ENCODE measurements around the gene NDRG4. TPM values are rescaled to one million over a fixed set of nuclear protein-coding genes. Genes with fewer than 3 reads are reported as not detected.

The NDRG4 gene
- 1 to 10 TPM; 4.2 to 7.3 TPM for total RNA-seq
- long read RNA-seq, partial matches to known transcripts: 0 of 8 reads
- long read RNA-seq, other reads (novel, unspliced or antisense): 4 of 8 reads

GRCh38 chr16:58499615-58500351 lies at the start of gene NDRG4:
NDRG4 (plus strand) TSS chr16:58500143; CDS start chr16:58500249, 106 bp downstream.
- peak; percentile 48 to 53 for DNase-seq
- peak; percentile 57 for ATAC-seq
- intact Hi-C loops (cut with DNase I, micrococcal nuclease): loop anchor here in 1 of 2 donors (10.0 kb wide), 1 partner anchor 165 kb away; no protein-coding TSS in a partner anchor

GRCh38 chr16:58450590-58450989 lies 49.4 kb upstream of the NDRG4 start:
- DNase-seq (no peak), ATAC-seq (no peak)
- intact Hi-C loops (cut with DNase I, micrococcal nuclease): no loop called here

- DNase-seq (no peak), ATAC-seq (no peak)
- intact Hi-C loops (cut with DNase I, micrococcal nuclease): no loop called here
These were observed 48.7 kb upstream of the NDRG4 start for GRCh38 chr16:58451265-58451689.

- intact Hi-C loops (cut with DNase I, micrococcal nuclease): no loop called here
- ATAC-seq (no peak), DNase-seq (no peak)
These were observed 48.0 kb upstream of the NDRG4 start for GRCh38 chr16:58451945-58452401.

GRCh38 chr16:58452640-58453039 lies 47.3 kb upstream of the NDRG4 start:
- ATAC-seq: no peak
- no peak for DNase-seq
- intact Hi-C loops (cut with DNase I, micrococcal nuclease): no loop called here

GRCh38 chr16:58454178-58454577 lies 45.8 kb upstream of the NDRG4 start:
- DNase-seq (no peak), ATAC-seq (no peak)
- intact Hi-C loops (cut with DNase I, micrococcal nuclease): no loop called here

- no peak for ATAC-seq
- intact Hi-C loops (cut with DNase I, micrococcal nuclease): no loop called here
- DNase-seq: no peak
These were observed 45.1 kb upstream of the NDRG4 start for GRCh38 chr16:58454856-58455255.

GRCh38 chr16:58455750-58456149 lies 44.2 kb upstream of the NDRG4 start:
- no peak for ATAC-seq
- no peak for DNase-seq
- intact Hi-C loops (cut with DNase I, micrococcal nuclease): no loop called here

GRCh38 chr16:58456193-58456592 lies 43.8 kb upstream of the NDRG4 start:
- intact Hi-C loops (cut with DNase I, micrococcal nuclease): no loop called here
- ATAC-seq (no peak), DNase-seq (no peak)

- ATAC-seq: no peak
- no peak for DNase-seq
- intact Hi-C loops (cut with DNase I, micrococcal nuclease): no loop called here
These were observed 41.2 kb upstream of the NDRG4 start for GRCh38 chr16:58458606-58459343.

- no peak for ATAC-seq
- intact Hi-C loops (cut with DNase I, micrococcal nuclease): no loop called here
- no peak for DNase-seq
These were observed 40.4 kb upstream of the NDRG4 start for GRCh38 chr16:58459344-58460218.

- ATAC-seq: no peak
- DNase-seq: no peak
- intact Hi-C loops (cut with DNase I, micrococcal nuclease): no loop called here
These were observed 39.7 kb upstream of the NDRG4 start for GRCh38 chr16:58460219-58460610.

- DNase-seq: no peak
- no peak for ATAC-seq
- intact Hi-C loops (cut with DNase I, micrococcal nuclease): no loop called here
These were observed 38.9 kb upstream of the NDRG4 start for GRCh38 chr16:58461056-58461455.

- no peak for DNase-seq
- no peak for ATAC-seq
- intact Hi-C loops (cut with DNase I, micrococcal nuclease): no loop called here
These were observed 38.3 kb upstream of the NDRG4 start for GRCh38 chr16:58461640-58462039.

GRCh38 chr16:58462089-58462488 lies 37.9 kb upstream of the NDRG4 start:
- no peak for ATAC-seq
- intact Hi-C loops (cut with DNase I, micrococcal nuclease): no loop called here
- DNase-seq: no peak

GRCh38 chr16:58462499-58462996 lies 37.4 kb upstream of the NDRG4 start:
- ATAC-seq (no peak), DNase-seq (no peak)
- intact Hi-C loops (cut with DNase I, micrococcal nuclease): no loop called here

- intact Hi-C loops (cut with DNase I, micrococcal nuclease): no loop called here
- ATAC-seq: no peak
- DNase-seq: no peak
These were observed 36.7 kb upstream of the NDRG4 start for GRCh38 chr16:58462997-58463941.

Data from left colon (tissue), 2 donors.